ENCODE measurements around the gene BRF1.

BRF1 gene

GRCh38 chr14:105196265-105196960 is 104.4 kb downstream of the BRF1 start:
- H3K9ac ChIP-seq (ENCODE audit: insufficient read length) = no peak overlapping the region
- no peak for DNase-seq (ENCODE audit: low read depth, low spot score)
- no peaks in the 10 kb centered on the region for H3K36me3 ChIP-seq (ENCODE audit: insufficient read depth, low read length)
- TF ChIP-seq FOXP2 (optimal IDR thresholded peaks at IDR 0.05; ENCODE audit: control extremely low read depth, extremely low read length, insufficient read depth) (no peak), POLR2AphosphoS5 (IDR thresholded peaks at IDR 0.05; ENCODE audit: borderline replicate concordance, low read depth, low read length) (no peak), EZH2 (IDR thresholded peaks at IDR 0.05) (no peak)
- H3K27ac ChIP-seq = no peak overlapping the region
- H3K4me3 ChIP-seq = no peak overlapping the region
- H3K9me3 ChIP-seq (ENCODE audit: low read depth, low read length) = no peaks in the 10 kb centered on the region

- no peak overlapping the region for H3K9ac ChIP-seq (ENCODE audit: insufficient read length)
- no peak overlapping the region for H3K4me3 ChIP-seq
- H3K36me3 ChIP-seq (ENCODE audit: insufficient read depth, low read length) = no peaks in the 10 kb centered on the region
- H3K27ac ChIP-seq = no peak overlapping the region
- TF ChIP-seq POLR2AphosphoS5 (IDR thresholded peaks at IDR 0.05; ENCODE audit: borderline replicate concordance, low read depth, low read length) (no peak), FOXP2 (optimal IDR thresholded peaks at IDR 0.05; ENCODE audit: control extremely low read depth, extremely low read length, insufficient read depth) (no peak), EZH2 (IDR thresholded peaks at IDR 0.05) (no peak)
- H3K9me3 ChIP-seq (ENCODE audit: low read depth, low read length) = no peaks in the 10 kb centered on the region
- DNase-seq (ENCODE audit: low read depth, low spot score) = no peak
These were observed 105.1 kb downstream of the BRF1 start for GRCh38 chr14:105195522-105196264.

- Histone ChIP-seq H3K9ac (ENCODE audit: insufficient read length) (no peak overlapping the region), H3K36me3 (ENCODE audit: insufficient read depth, low read length) (no peaks in the 10 kb centered on the region), H3K27ac (no peak overlapping the region), H3K9me3 (ENCODE audit: low read depth, low read length) (no peaks in the 10 kb centered on the region), H3K4me3 (no peak overlapping the region)
- TF ChIP-seq FOXP2 (optimal IDR thresholded peaks at IDR 0.05; ENCODE audit: control extremely low read depth, extremely low read length, insufficient read depth) (no peak), EZH2 (IDR thresholded peaks at IDR 0.05) (no peak), POLR2AphosphoS5 (IDR thresholded peaks at IDR 0.05; ENCODE audit: borderline replicate concordance, low read depth, low read length) (no peak)
- no peak for DNase-seq (ENCODE audit: low read depth, low spot score)
These were observed 105.8 kb downstream of the BRF1 start for GRCh38 chr14:105195051-105195450.

GRCh38 chr14:105193916-105194782 is 106.7 kb downstream of the BRF1 start:
- DNase-seq (ENCODE audit: low read depth, low spot score) = no peak
- no peak overlapping the region for H3K9ac ChIP-seq (ENCODE audit: insufficient read length)
- H3K36me3 ChIP-seq (ENCODE audit: insufficient read depth, low read length) = no peaks in the 10 kb centered on the region

GRCh38 chr14:105192866-105193731 is 107.7 kb downstream of the BRF1 start:
- no peak for TF ChIP-seq POLR2AphosphoS5 (IDR thresholded peaks at IDR 0.05; ENCODE audit: borderline replicate concordance, low read depth, low read length)

More at GRCh38 chr14:105193916-105194782, 106.7 kb downstream of the BRF1 start:
- Histone ChIP-seq H3K9me3 (ENCODE audit: low read depth, low read length) (no peaks in the 10 kb centered on the region), H3K4me3 (peak overlapping the region; percentile 28; the same call in 1 of the 2 replicates), H3K27ac (no peak overlapping the region)
- TF ChIP-seq POLR2AphosphoS5 (IDR thresholded peaks at IDR 0.05; ENCODE audit: borderline replicate concordance, low read depth, low read length) (no peak), FOXP2 (optimal IDR thresholded peaks at IDR 0.05; ENCODE audit: control extremely low read depth, extremely low read length, insufficient read depth) (no peak), EZH2 (IDR thresholded peaks at IDR 0.05) (no peak)

GRCh38 chr14:105187935-105188524 is 112.8 kb downstream of the BRF1 start:
- TF ChIP-seq EZH2 (IDR thresholded peaks at IDR 0.05) (no peak), FOXP2 (optimal IDR thresholded peaks at IDR 0.05; ENCODE audit: control extremely low read depth, extremely low read length, insufficient read depth) (no peak), POLR2AphosphoS5 (IDR thresholded peaks at IDR 0.05; ENCODE audit: borderline replicate concordance, low read depth, low read length) (no peak)
- no peak for DNase-seq (ENCODE audit: low read depth, low spot score)
- Histone ChIP-seq H3K4me3 (no peak overlapping the region), H3K9ac (ENCODE audit: insufficient read length) (no peak overlapping the region), H3K9me3 (ENCODE audit: low read depth, low read length) (no peaks in the 10 kb centered on the region), H3K36me3 (ENCODE audit: insufficient read depth, low read length) (no peaks in the 10 kb centered on the region), H3K27ac (no peak overlapping the region)

More at GRCh38 chr14:105192866-105193731, 107.7 kb downstream of the BRF1 start:
- Histone ChIP-seq H3K4me3 (no peak overlapping the region), H3K27ac (no peak overlapping the region), H3K9me3 (ENCODE audit: low read depth, low read length) (no peaks in the 10 kb centered on the region), H3K36me3 (ENCODE audit: insufficient read depth, low read length) (no peaks in the 10 kb centered on the region), H3K9ac (ENCODE audit: insufficient read length) (no peak overlapping the region)
- no peak for DNase-seq (ENCODE audit: low read depth, low spot score)

- Histone ChIP-seq H3K36me3 (ENCODE audit: insufficient read depth, low read length) (no peaks in the 10 kb centered on the region), H3K4me3 (no peak overlapping the region), H3K27ac (no peak overlapping the region), H3K9me3 (ENCODE audit: low read depth, low read length) (no peaks in the 10 kb centered on the region), H3K9ac (ENCODE audit: insufficient read length) (no peak overlapping the region)
- DNase-seq (ENCODE audit: low read depth, low spot score) = no peak
- no peak for TF ChIP-seq POLR2AphosphoS5 (IDR thresholded peaks at IDR 0.05; ENCODE audit: borderline replicate concordance, low read depth, low read length)
- no peak for TF ChIP-seq FOXP2 (optimal IDR thresholded peaks at IDR 0.05; ENCODE audit: control extremely low read depth, extremely low read length, insufficient read depth)
- no peak for TF ChIP-seq EZH2 (IDR thresholded peaks at IDR 0.05)
These were observed 113.7 kb downstream of the BRF1 start for GRCh38 chr14:105187116-105187515.

Data from SK-N-MC (cell line).